IPS-18c (cell line): ENCODE measurements around the gene NCF2.

Experiments
- H3K4me3 ChIP-seq: 2 replicates; pipeline ENCODE4 v1.7.0; 2013; ENCODE audit warnings: low read depth, mild to moderate bottlenecking, low read length, moderate library complexity; ENCODE audit not compliant: insufficient read depth
- H3K9me3 ChIP-seq: one replicate; pipeline ENCODE4 v1.6.1; 2013; ENCODE audit warnings: mild to moderate bottlenecking, low read length, moderate library complexity; ENCODE audit not compliant: control insufficient read depth, insufficient read depth

NCF2 gene

GRCh38 chr1:183571678-183572268, 18.5 kb downstream of the NCF2 start:
- Histone ChIP-seq H3K4me3 (no peak overlapping the region), H3K9me3 (no peaks in the 10 kb centered on the region)

- H3K4me3 ChIP-seq: no peak overlapping the region
- no peaks in the 10 kb centered on the region for H3K9me3 ChIP-seq
These were observed 19.8 kb downstream of the NCF2 start for GRCh38 chr1:183570451-183570850.

GRCh38 chr1:183569801-183570200, 20.5 kb downstream of the NCF2 start:
- no peaks in the 10 kb centered on the region for H3K9me3 ChIP-seq
- H3K4me3 ChIP-seq: no peak overlapping the region

- no peaks in the 10 kb centered on the region for H3K9me3 ChIP-seq
These were observed 21.1 kb downstream of the NCF2 start for GRCh38 chr1:183569141-183569540.

GRCh38 chr1:183568176-183569021, 21.9 kb downstream of the NCF2 start:
- H3K9me3 ChIP-seq: no peaks in the 10 kb centered on the region
- no peak overlapping the region for H3K4me3 ChIP-seq

More at GRCh38 chr1:183569141-183569540, 21.1 kb downstream of the NCF2 start:
- no peak overlapping the region for H3K4me3 ChIP-seq

- Histone ChIP-seq H3K9me3 (no peaks in the 10 kb centered on the region), H3K4me3 (no peak overlapping the region)
These were observed 22.7 kb downstream of the NCF2 start for GRCh38 chr1:183567584-183567983.

- no peak overlapping the region for H3K4me3 ChIP-seq
- no peaks in the 10 kb centered on the region for H3K9me3 ChIP-seq
These were observed 24.2 kb downstream of the NCF2 start for GRCh38 chr1:183566026-183566425.

GRCh38 chr1:183565261-183565660, 25.0 kb downstream of the NCF2 start:
- no peaks in the 10 kb centered on the region for H3K9me3 ChIP-seq
- H3K4me3 ChIP-seq: no peak overlapping the region

- Histone ChIP-seq H3K4me3 (no peak overlapping the region), H3K9me3 (no peaks in the 10 kb centered on the region)
These were observed 27.6 kb downstream of the NCF2 start for GRCh38 chr1:183562701-183563100.

- H3K4me3 ChIP-seq: no peak overlapping the region
- no peaks in the 10 kb centered on the region for H3K9me3 ChIP-seq
These were observed 31.2 kb downstream of the NCF2 start for GRCh38 chr1:183559061-183559460.

GRCh38 chr1:183554577-183554976, 35.7 kb downstream of the NCF2 start:
- Histone ChIP-seq H3K4me3 (no peak overlapping the region), H3K9me3 (no peaks in the 10 kb centered on the region)

- H3K4me3 ChIP-seq: no peak overlapping the region
- H3K9me3 ChIP-seq: no peaks in the 10 kb centered on the region
These were observed 36.5 kb downstream of the NCF2 start for GRCh38 chr1:183553764-183554163.

- Histone ChIP-seq H3K9me3 (no peaks in the 10 kb centered on the region), H3K4me3 (no peak overlapping the region)
These were observed 36.9 kb downstream of the NCF2 start for GRCh38 chr1:183553331-183553730.

GRCh38 chr1:183552891-183553290, 37.4 kb downstream of the NCF2 start:
- no peak overlapping the region for H3K4me3 ChIP-seq
- H3K9me3 ChIP-seq: no peaks in the 10 kb centered on the region

- no peaks in the 10 kb centered on the region for H3K9me3 ChIP-seq
- no peak overlapping the region for H3K4me3 ChIP-seq
These were observed 37.8 kb downstream of the NCF2 start for GRCh38 chr1:183552441-183552840.

- Histone ChIP-seq H3K4me3 (no peak overlapping the region), H3K9me3 (no peaks in the 10 kb centered on the region)
These were observed 38.3 kb downstream of the NCF2 start for GRCh38 chr1:183551924-183552323.

GRCh38 chr1:183550915-183551314, 39.3 kb downstream of the NCF2 start:
- Histone ChIP-seq H3K9me3 (no peaks in the 10 kb centered on the region), H3K4me3 (no peak overlapping the region)

- H3K4me3 ChIP-seq: no peak overlapping the region
- no peaks in the 10 kb centered on the region for H3K9me3 ChIP-seq
These were observed 42.1 kb downstream of the NCF2 start for GRCh38 chr1:183548116-183548515.
